H1 (cell line): Measurements from ENCODE around the gene CAMTA1. TPM values are rescaled to one million over a fixed set of nuclear protein-coding genes. Genes with fewer than 3 reads are reported as not detected.

Experiments used
- CTCF ChIA-PET: fragments of 300-600 bp; sonication (Branson Sonifier 250); formaldehyde crosslinking; loops from one replicate; lab custom pipeline; 2021; ENCODE audit not compliant: partially characterized antibody; lab: Charles Lee
- POLR2A ChIA-PET: fragments of 300-600 bp; sonication (Branson Sonifier 250); formaldehyde crosslinking; loops from one replicate; lab custom pipeline; 2021; ENCODE audit warnings: inconsistent platforms; ENCODE audit not compliant: partially characterized antibody; lab: Charles Lee
- DNase-seq, 2 experiments: peaks; one replicate each; pipeline versions ENCODE4 v3.0.0 to v3.0.0-alpha.2; 2010 to 2022; ENCODE audit warnings: low spot score in 2 of 2, low read depth in 1 of 2, mixed read lengths in 1 of 2
- FAIRE-seq: peaks from 2 replicates; lab custom pipeline; 2011; peaks lifted over from hg19 to GRCh38; lab: Jason Lieb, UNC
- H2AFZ ChIP-seq: 2 replicates; pipeline ENCODE4 v1.8.1; 2012; ENCODE audit warnings: low read length, inconsistent platforms
- H2AK5ac ChIP-seq: 2 replicates; pipeline ENCODE4 v1.6.1; 2013; ENCODE audit warnings: low read depth, low read length
- H2BK120ac ChIP-seq: replicated peaks from 2 replicates; pipeline ENCODE3; 2013; ENCODE audit warnings: low read depth, low read length, inconsistent platforms
- H2BK12ac ChIP-seq: 2 replicates; pipeline ENCODE4 v1.6.1; 2013; ENCODE audit warnings: low read depth, low read length
- H2BK15ac ChIP-seq: 2 replicates; pipeline ENCODE4 v1.6.1; 2013; ENCODE audit warnings: low read length
- H2BK20ac ChIP-seq: 2 replicates; pipeline ENCODE4 v1.6.1; 2013; ENCODE audit warnings: low read length
- H2BK5ac ChIP-seq: 2 replicates; pipeline ENCODE4 v1.6.1; 2013; ENCODE audit warnings: low read depth, low read length
- H3K14ac ChIP-seq: 2 replicates; pipeline ENCODE4 v1.6.1; 2013; ENCODE audit warnings: inconsistent platforms; ENCODE audit not compliant: insufficient read length
- H3K18ac ChIP-seq: 2 replicates; pipeline ENCODE4 v1.6.1; 2013; ENCODE audit warnings: low read length; ENCODE audit errors: extremely low read depth
- H3K23ac ChIP-seq: 2 replicates; pipeline ENCODE4 v1.6.1; 2013; ENCODE audit warnings: inconsistent platforms; ENCODE audit not compliant: insufficient read length
- H3K23me2 ChIP-seq: 2 replicates; pipeline ENCODE4 v1.6.1; 2013; ENCODE audit warnings: low read depth, low read length
- H3K27ac ChIP-seq: 2 replicates; pipeline ENCODE4 v1.6.1; 2011; ENCODE audit warnings: low read depth, low read length, inconsistent platforms
- H3K27me3 ChIP-seq, 4 experiments: replicated peaks in 1 of 4; 1 replicate in 1 of 4; 2 replicates in 3 of 4; pipeline versions ENCODE4 v1.6.1 to v1.8.1; 2011 to 2013; ENCODE audit warnings: low read length in 3 of 4, mild to moderate bottlenecking in 3 of 4, inconsistent platforms in 2 of 4, mixed read lengths in 2 of 4, moderate library complexity in 1 of 4; ENCODE audit not compliant: control insufficient read depth in 3 of 4, insufficient read depth in 3 of 4; ENCODE audit errors: extremely low read depth in 1 of 4
- H3K36me3 ChIP-seq, 4 experiments: 2 replicates each; pipeline versions ENCODE4 v1.6.1 to v1.8.1; 2011 to 2013; ENCODE audit warnings: mild to moderate bottlenecking in 4 of 4, low read length in 3 of 4, moderate library complexity in 2 of 4, control low read depth in 1 of 4, inconsistent platforms in 1 of 4; ENCODE audit not compliant: insufficient read depth in 4 of 4, control insufficient read depth in 2 of 4
- H3K4ac ChIP-seq: replicated peaks from 2 replicates; pipeline ENCODE3; 2013; ENCODE audit warnings: low read length, low read depth, mixed read lengths, inconsistent platforms; ENCODE audit not compliant: insufficient read length
- H3K4me1 ChIP-seq, 4 experiments: replicated peaks in 1 of 4; 1 replicate in 1 of 4; 2 replicates in 3 of 4; pipeline versions ENCODE4 v1.6.1 to v1.8.1; 2011 to 2013; ENCODE audit warnings: low read length in 3 of 4, inconsistent platforms in 2 of 4, mixed read lengths in 1 of 4; ENCODE audit not compliant: insufficient read depth in 4 of 4, control insufficient read depth in 3 of 4
- H3K4me2 ChIP-seq, 2 experiments: 2 replicates each; pipeline versions ENCODE4 v1.6.1 to v1.8.1; 2011 to 2013; ENCODE audit warnings: low read depth in 2 of 2, low read length in 2 of 2, control low read depth in 1 of 2, inconsistent platforms in 1 of 2, mild to moderate bottlenecking in 1 of 2; ENCODE audit not compliant: insufficient read depth in 1 of 2
- H3K4me3 ChIP-seq, 4 experiments: fragments of 200-600, 300-600 bp in 1 of 4; sonication (generic), shearing (Covaris generic), sonication (Bioruptor Twin) in 1 of 4; 2 replicates each; pipeline versions ENCODE4 v1.5.1 to v1.8.1; 2011 to 2016; ENCODE audit warnings: low read length in 4 of 4, low read depth in 3 of 4, control low read depth in 2 of 4, inconsistent platforms in 2 of 4, mild to moderate bottlenecking in 2 of 4, mixed read lengths in 1 of 4, moderate library complexity in 1 of 4; ENCODE audit not compliant: insufficient read depth in 2 of 4; ENCODE audit errors: extremely low read depth in 1 of 4
- H3K56ac ChIP-seq: replicated peaks from 2 replicates; pipeline ENCODE3; 2013; ENCODE audit warnings: low read depth, mild to moderate bottlenecking, mixed read lengths, low read length, inconsistent platforms; ENCODE audit not compliant: insufficient read length
- H3K79me1 ChIP-seq: 2 replicates; pipeline ENCODE4 v1.6.1; 2013; ENCODE audit warnings: low read depth, low read length, control low read depth
- H3K79me2 ChIP-seq, 2 experiments: 2 replicates each; pipeline versions ENCODE4 v1.6.1 to v1.8.1; 2012 to 2013; ENCODE audit warnings: low read length in 2 of 2, mild to moderate bottlenecking in 2 of 2, inconsistent platforms in 1 of 2; ENCODE audit not compliant: insufficient read depth in 2 of 2, control insufficient read depth in 1 of 2
- H3K9ac ChIP-seq, 4 experiments: replicated peaks in 1 of 4; 1 replicate in 1 of 4; 2 replicates in 3 of 4; pipeline versions ENCODE4 v1.6.1 to v1.8.1; 2011 to 2013; ENCODE audit warnings: low read depth in 3 of 4, low read length in 3 of 4, control low read depth in 2 of 4, mild to moderate bottlenecking in 2 of 4, moderate library complexity in 2 of 4, inconsistent platforms in 1 of 4; ENCODE audit errors: extremely low read depth in 1 of 4
- H3K9me3 ChIP-seq, 2 experiments: 2 replicates each; pipeline versions ENCODE4 v1.6.1 to v1.8.1; 2012 to 2013; ENCODE audit warnings: mild to moderate bottlenecking in 2 of 2, moderate library complexity in 2 of 2, control low read depth in 1 of 2, inconsistent platforms in 1 of 2, low read depth in 1 of 2, low read length in 1 of 2, mixed read lengths in 1 of 2; ENCODE audit not compliant: insufficient read depth in 2 of 2
- H4K20me1 ChIP-seq, 2 experiments: replicated peaks in 1 of 2; 2 replicates each; pipeline versions ENCODE3 to v1.8.1; 2011 to 2013; ENCODE audit warnings: inconsistent platforms in 2 of 2, low read length in 2 of 2, mild to moderate bottlenecking in 1 of 2; ENCODE audit not compliant: insufficient read depth in 2 of 2, control insufficient read depth in 1 of 2
- H4K5ac ChIP-seq: 2 replicates; pipeline ENCODE4 v1.6.1; 2013; ENCODE audit warnings: low read length, low read depth, mixed read lengths, inconsistent platforms; ENCODE audit not compliant: insufficient read length
- H4K8ac ChIP-seq: 2 replicates; pipeline ENCODE4 v1.8.0; 2013; ENCODE audit warnings: mild to moderate bottlenecking, moderate library complexity, low read length, inconsistent platforms; ENCODE audit not compliant: insufficient read depth; ENCODE audit errors: extremely low read depth
- H4K91ac ChIP-seq: replicated peaks from 2 replicates; pipeline ENCODE3; 2013; ENCODE audit warnings: low read length, mixed read lengths, inconsistent platforms; ENCODE audit not compliant: insufficient read length
- ASH2L ChIP-seq: fragments of 200-600, 300-600 bp; sonication (generic); IDR thresholded peaks from one replicate; pipeline ENCODE4 v1.7.1; 2017; ENCODE audit warnings: low read length
- TAF1 ChIP-seq: IDR thresholded peaks from 2 replicates; pipeline ENCODE4 v1.6.1; 2011; ENCODE audit warnings: mild to moderate bottlenecking, low read depth, low read length
- YY1 ChIP-seq: IDR thresholded peaks from 2 replicates; pipeline ENCODE4 v1.6.1; 2011; ENCODE audit warnings: low read depth, mild to moderate bottlenecking, low read length
- WGBS, 2 experiments: shearing (Covaris generic) in 1 of 2; methylation state at CpG; one replicate each; pipeline versions ENCODE4 v1.1.6 to v1.1.7; 2013 to 2015; ENCODE audit warnings: low lambda C conversion rate in 2 of 2, mixed read lengths in 2 of 2, inconsistent platforms in 1 of 2, low coverage in 1 of 2, missing lambda C conversion rate in 1 of 2; ENCODE audit not compliant: insufficient replicate concordance in 2 of 2, insufficient coverage in 1 of 2, insufficient read length in 1 of 2; ENCODE audit errors: extremely low coverage in 1 of 2, missing lambda C conversion rate in 1 of 2; 5-methylcytosine and 5-hydroxymethylcytosine counted together
- polyA plus RNA-seq, 7 experiments: library from polyadenylated mRNA; depleted of rRNA in 3 of 7; stranded (reverse) in 5 of 7; unstranded in 2 of 7; fragments of >200 nt in 5 of 7; fragments of 200-250 nt in 2 of 7; gene quantifications; 1 replicate in 5 of 7; 2 replicates in 1 of 7; 4 replicates in 1 of 7; pipeline versions ENCODE4 v1.2.1 to v1.2.3, GENCODE V29; 2011 to 2013; ENCODE audit warnings: missing spikeins in 2 of 7, mixed read lengths in 2 of 7
- total RNA-seq: library from RNA; stranded (reverse); fragmentation: NEBNext Ultra II Directional; extraction: Animal tissue kit (Norgen Biotek cat#: 25700); gene quantifications from 2 replicates; pipeline ENCODE4 v1.2.1, GENCODE V29; 2021

CAMTA1 gene
- total and polyA plus RNA-seq, 2 of the 8 experiments (the other 6 are each of a cell fraction or from before 2014, with no cell fraction given), result 65.0 to 119 TPM

DNA sequence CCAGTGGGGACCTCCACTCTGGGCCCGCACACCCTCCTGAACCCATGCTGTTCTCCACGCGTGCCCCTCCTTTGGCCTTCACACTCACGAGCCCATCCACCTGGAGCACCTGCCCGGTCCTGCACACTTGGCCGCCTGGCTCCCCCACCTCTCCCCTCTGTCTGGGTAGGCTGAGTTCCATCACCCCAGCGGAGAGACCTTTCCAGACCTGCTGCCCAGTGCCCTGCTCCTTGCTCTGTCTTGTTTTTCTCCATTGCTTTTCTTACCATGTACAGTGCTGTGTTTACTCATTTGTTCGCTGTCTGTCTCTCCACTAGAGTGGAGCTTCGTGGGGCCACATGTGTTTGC lies 634.8 kb downstream of the CAMTA1 start:
- POLR2A ChIA-PET, result no interaction called here
- Histone ChIP-seq H3K18ac (no peak overlapping the region), H3K23ac (no peak overlapping the region)

More for the DNA sequence above, 634.8 kb downstream of the CAMTA1 start:
- Histone ChIP-seq H2BK12ac (no peak overlapping the region), H3K9me3 (peaks cover 11 to 17% of the 10 kb centered on the region in 2 experiments), H4K8ac (no peak overlapping the region), H2BK120ac (no peak overlapping the region), H3K27me3 (no peaks in the 10 kb centered on the region), H2BK5ac (no peak overlapping the region), H2BK15ac (no peak overlapping the region), H3K27ac (no peak overlapping the region), H3K4me1 (no peaks in the 10 kb centered on the region; a peak in 1 of 7 replicates), H3K4me2 (no peak overlapping the region), H3K23me2 (no peaks in the 10 kb centered on the region), H3K9ac (no peak overlapping the region), H2BK20ac (no peak overlapping the region), H3K4ac (no peak overlapping the region), H3K14ac (no peak overlapping the region), H3K4me3 (no peak overlapping the region), H3K79me1 (no peaks in the 10 kb centered on the region), H4K91ac (no peak overlapping the region), H2AK5ac (no peak overlapping the region), H3K36me3 (peaks cover 0 to 4% (median 0%) of the 10 kb centered on the region in 4 experiments; a peak in 1 of 8 replicates), H4K20me1 (no peaks in the 10 kb centered on the region), H3K56ac (no peak overlapping the region), H3K79me2 (no peaks in the 10 kb centered on the region), H2AFZ (no peak overlapping the region), H4K5ac (no peak overlapping the region)
- FAIRE-seq (no peak), DNase-seq (no peak)
- CTCF ChIA-PET, result interaction anchor here (1.0 kb wide), 1 partner anchor 20 kb away, joined by 3 read pairs; no protein-coding TSS in a partner anchor
- 88% methylated on average over 9 of the region's 9 CpGs; no CpG with 5 or more reads in 1 of the 2 experiments for WGBS, 2 experiments
- TF ChIP-seq TAF1 (no peak), YY1 (no peak), ASH2L (no peak)
